Inflammatory macrophage treated with lipopolysaccharide for 4 hours (primary cell): ENCODE results near the gene SEMA7A.
A peak's percentile ranks its signal among the peaks of the same experiment; 100 is the strongest.

Experiments
- DNase-seq: peaks from one replicate; pipeline ENCODE4 v3.0.0-alpha.2; 2020

The SEMA7A gene

GRCh38 chr15:74386496-74387140 lies 47.1 kb downstream of the SEMA7A start:
- DNase-seq = no peak

- no peak for DNase-seq
Observed at GRCh38 chr15:74385733-74386132, 48.0 kb downstream of the SEMA7A start.

- DNase-seq = peak; percentile 48
Observed at GRCh38 chr15:74384881-74385643, 48.7 kb downstream of the SEMA7A start.

GRCh38 chr15:74384566-74384880 lies 49.2 kb downstream of the SEMA7A start:
- DNase-seq = no peak

- DNase-seq = no peak
Observed at GRCh38 chr15:74383695-74384565, 49.8 kb downstream of the SEMA7A start.

- no peak for DNase-seq
Observed at GRCh38 chr15:74383286-74383685, 50.5 kb downstream of the SEMA7A start.

- peak; percentile 82 for DNase-seq
Observed at GRCh38 chr15:74382004-74382816, 51.5 kb downstream of the SEMA7A start.

GRCh38 chr15:74381481-74381880 lies 52.3 kb downstream of the SEMA7A start:
- DNase-seq = no peak

GRCh38 chr15:74381190-74381453 lies 52.6 kb downstream of the SEMA7A start:
- DNase-seq = no peak

GRCh38 chr15:74380361-74381189 lies 53.2 kb downstream of the SEMA7A start:
- DNase-seq = no peak

GRCh38 chr15:74378848-74379247 lies 54.9 kb downstream of the SEMA7A start:
- DNase-seq = peak; percentile 66

GRCh38 chr15:74377831-74378766 lies 55.7 kb downstream of the SEMA7A start:
- DNase-seq = no peak

GRCh38 chr15:74376825-74377581 lies 56.8 kb downstream of the SEMA7A start:
- no peak for DNase-seq

GRCh38 chr15:74376226-74376625 lies 57.5 kb downstream of the SEMA7A start:
- no peak for DNase-seq

- DNase-seq = peak; percentile 83
Observed at GRCh38 chr15:74375303-74375693, 58.5 kb downstream of the SEMA7A start.

- DNase-seq = no peak
Observed at GRCh38 chr15:74374648-74375302, 59.0 kb downstream of the SEMA7A start.

- peak; percentile 85 for DNase-seq
Observed at GRCh38 chr15:74373731-74374647, 59.8 kb downstream of the SEMA7A start.

- no peak for DNase-seq
Observed at GRCh38 chr15:74373056-74373650, 60.6 kb downstream of the SEMA7A start.
